ENCODE data around the gene MED19. TPM values are rescaled to one million over a fixed set of nuclear protein-coding genes. Genes with fewer than 3 reads are reported as not detected.

The MED19 gene
- total RNA-seq, 1 experiment from 2014 or later = 29.7 TPM

DNA sequence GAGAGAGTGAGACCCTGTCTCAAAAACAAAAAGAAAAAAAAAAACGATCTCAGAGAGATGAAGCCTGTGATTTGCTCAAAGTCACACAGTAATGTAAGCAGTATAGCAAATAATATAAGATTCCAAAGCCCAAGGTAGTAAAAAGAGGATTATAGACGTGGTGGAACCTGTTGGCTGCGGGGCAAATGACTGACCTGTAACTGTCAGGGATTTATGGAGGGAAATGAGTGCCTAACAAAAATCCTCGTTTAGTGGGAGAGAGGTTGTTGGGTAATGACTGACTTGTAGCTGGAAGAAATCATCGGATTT, 55.2 kb downstream of the MED19 start:
- BruUV-seq (replicated peaks) = no TSS peak
- no peak for TF ChIP-seq SIN3A (IDR thresholded peaks at IDR 0.05; ENCODE audit: borderline replicate concordance, insufficient read depth, low read depth, low read length)
- no peak for TF ChIP-seq POLR2AphosphoS5 (IDR thresholded peaks at IDR 0.05; ENCODE audit: low read depth, low read length)
- TF ChIP-seq, protein P1, sequence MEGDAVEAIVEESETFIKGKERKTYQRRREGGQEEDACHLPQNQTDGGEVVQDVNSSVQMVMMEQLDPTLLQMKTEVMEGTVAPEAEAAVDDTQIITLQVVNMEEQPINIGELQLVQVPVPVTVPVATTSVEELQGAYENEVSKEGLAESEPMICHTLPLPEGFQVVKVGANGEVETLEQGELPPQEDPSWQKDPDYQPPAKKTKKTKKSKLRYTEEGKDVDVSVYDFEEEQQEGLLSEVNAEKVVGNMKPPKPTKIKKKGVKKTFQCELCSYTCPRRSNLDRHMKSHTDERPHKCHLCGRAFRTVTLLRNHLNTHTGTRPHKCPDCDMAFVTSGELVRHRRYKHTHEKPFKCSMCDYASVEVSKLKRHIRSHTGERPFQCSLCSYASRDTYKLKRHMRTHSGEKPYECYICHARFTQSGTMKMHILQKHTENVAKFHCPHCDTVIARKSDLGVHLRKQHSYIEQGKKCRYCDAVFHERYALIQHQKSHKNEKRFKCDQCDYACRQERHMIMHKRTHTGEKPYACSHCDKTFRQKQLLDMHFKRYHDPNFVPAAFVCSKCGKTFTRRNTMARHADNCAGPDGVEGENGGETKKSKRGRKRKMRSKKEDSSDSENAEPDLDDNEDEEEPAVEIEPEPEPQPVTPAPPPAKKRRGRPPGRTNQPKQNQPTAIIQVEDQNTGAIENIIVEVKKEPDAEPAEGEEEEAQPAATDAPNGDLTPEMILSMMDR (IDR thresholded peaks at IDR 0.05) = no peak
- TF ChIP-seq, protein P2, sequence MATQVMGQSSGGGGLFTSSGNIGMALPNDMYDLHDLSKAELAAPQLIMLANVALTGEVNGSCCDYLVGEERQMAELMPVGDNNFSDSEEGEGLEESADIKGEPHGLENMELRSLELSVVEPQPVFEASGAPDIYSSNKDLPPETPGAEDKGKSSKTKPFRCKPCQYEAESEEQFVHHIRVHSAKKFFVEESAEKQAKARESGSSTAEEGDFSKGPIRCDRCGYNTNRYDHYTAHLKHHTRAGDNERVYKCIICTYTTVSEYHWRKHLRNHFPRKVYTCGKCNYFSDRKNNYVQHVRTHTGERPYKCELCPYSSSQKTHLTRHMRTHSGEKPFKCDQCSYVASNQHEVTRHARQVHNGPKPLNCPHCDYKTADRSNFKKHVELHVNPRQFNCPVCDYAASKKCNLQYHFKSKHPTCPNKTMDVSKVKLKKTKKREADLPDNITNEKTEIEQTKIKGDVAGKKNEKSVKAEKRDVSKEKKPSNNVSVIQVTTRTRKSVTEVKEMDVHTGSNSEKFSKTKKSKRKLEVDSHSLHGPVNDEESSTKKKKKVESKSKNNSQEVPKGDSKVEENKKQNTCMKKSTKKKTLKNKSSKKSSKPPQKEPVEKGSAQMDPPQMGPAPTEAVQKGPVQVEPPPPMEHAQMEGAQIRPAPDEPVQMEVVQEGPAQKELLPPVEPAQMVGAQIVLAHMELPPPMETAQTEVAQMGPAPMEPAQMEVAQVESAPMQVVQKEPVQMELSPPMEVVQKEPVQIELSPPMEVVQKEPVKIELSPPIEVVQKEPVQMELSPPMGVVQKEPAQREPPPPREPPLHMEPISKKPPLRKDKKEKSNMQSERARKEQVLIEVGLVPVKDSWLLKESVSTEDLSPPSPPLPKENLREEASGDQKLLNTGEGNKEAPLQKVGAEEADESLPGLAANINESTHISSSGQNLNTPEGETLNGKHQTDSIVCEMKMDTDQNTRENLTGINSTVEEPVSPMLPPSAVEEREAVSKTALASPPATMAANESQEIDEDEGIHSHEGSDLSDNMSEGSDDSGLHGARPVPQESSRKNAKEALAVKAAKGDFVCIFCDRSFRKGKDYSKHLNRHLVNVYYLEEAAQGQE (IDR thresholded peaks at IDR 0.05; ENCODE audit: insufficient read depth in 1 of 2, low read depth in 2 of 2, low read length in 1 of 2) = no peak
- TF ChIP-seq TCF7L2 (IDR thresholded peaks at IDR 0.05; ENCODE audit: low read depth, low read length) = no peak
- intact Hi-C loops (cut with micrococcal nuclease; ENCODE audit: unreplicated experiment) (no loop called here), in situ Hi-C loops (cut with HindIII; ENCODE audit: low pct_unique_long_range_greater_than_20kb, low sequenced_read_pairs) (no loop called here)
- DNase-seq (ENCODE audit: low read depth, low spot score) = no peak
- H3K27ac ChIP-seq (ENCODE audit: low read length) = peak overlapping the region; percentile 81
- POLR2A ChIA-PET = no interaction called here
- CTCF ChIA-PET = interaction anchor here (1.6 kb wide), 1 partner anchor 13 kb away, joined by 3 read pairs; no protein-coding TSS in a partner anchor
- H3K27me3 ChIP-seq (ENCODE audit: control insufficient read depth, insufficient read depth, low read length) = no peaks in the 10 kb centered on the region
- no peaks in the 10 kb centered on the region for H3K9me3 ChIP-seq (ENCODE audit: control insufficient read depth, insufficient read depth, low read depth, low read length)
- peaks cover 10% of the 10 kb centered on the region for H3K36me3 ChIP-seq (ENCODE audit: control insufficient read depth, insufficient read depth, low read length)
- peak; percentile 6; the same call in 1 of the 2 replicates for ATAC-seq
- peaks cover 9% of the 10 kb centered on the region for H3K4me1 ChIP-seq (ENCODE audit: control insufficient read depth, insufficient read depth, low read length)
- peak overlapping the region; percentile 77 to 83 for H3K4me3 ChIP-seq (ENCODE audit: low read depth in 2 of 2, low read length in 2 of 2)

Other genes with a start within 250 kb of the MED19 start
- gene SLC43A1, start 196.5 kb downstream of the MED19 start, total RNA-seq (2021; ENCODE audit: unreplicated experiment) = 2.0 TPM
- 152 TPM for gene TIMM10, start 181.5 kb downstream of the MED19 start, total RNA-seq (2021; ENCODE audit: unreplicated experiment)
- gene SMTNL1, start 174.6 kb downstream of the MED19 start, total RNA-seq (2021; ENCODE audit: unreplicated experiment) = not detected
- gene UBE2L6, start 144.5 kb downstream of the MED19 start, total RNA-seq (2021; ENCODE audit: unreplicated experiment) = 19.1 TPM
- 1.3 TPM for gene SERPING1, start 114.5 kb downstream of the MED19 start, total RNA-seq (2021; ENCODE audit: unreplicated experiment)
- not detected for gene YPEL4, start 62.3 kb downstream of the MED19 start, total RNA-seq (2021; ENCODE audit: unreplicated experiment)
- 17.7 TPM for gene CLP1, start 54.5 kb downstream of the MED19 start, total RNA-seq (2021; ENCODE audit: unreplicated experiment)
- 80.6 TPM for gene ZDHHC5, start 44.1 kb downstream of the MED19 start, total RNA-seq (2021; ENCODE audit: unreplicated experiment)
- gene TMX2, start 378 bp upstream of the MED19 start, total RNA-seq (2021; ENCODE audit: unreplicated experiment) = 151 TPM
- 112 TPM for gene SELENOH, start 29.3 kb upstream of the MED19 start, total RNA-seq (2021; ENCODE audit: unreplicated experiment)
- not detected for gene BTBD18, start 39.6 kb upstream of the MED19 start, total RNA-seq (2021; ENCODE audit: unreplicated experiment)
- gene CTNND1, start 49.6 kb upstream of the MED19 start, total RNA-seq (2021; ENCODE audit: unreplicated experiment) = 189 TPM